ENCODE results near the gene RCHY1. TPM values are rescaled to one million over a fixed set of nuclear protein-coding genes. Genes with fewer than 3 reads are reported as not detected.
A peak's percentile ranks its signal among the peaks of the same experiment; 100 is the strongest.
"Not testable (repeated sequence)": the region's sequence is repeated elsewhere in the genome, so short reads cannot be mapped to it uniquely, and the experiment has no call there.

The RCHY1 gene
- total RNA-seq (10 to 100 TPM; 40.9 to 56.7 (median 49.2) TPM), polyA plus RNA-seq (26.1 TPM)
- long read RNA-seq, donor 1, full-length matches to known transcripts, result 61 of 76 reads
- long read RNA-seq, donor 1, partial matches to known transcripts, result 0 of 76 reads
- long read RNA-seq, donor 1, other reads (novel, unspliced or antisense), result 15 of 76 reads
- long read RNA-seq, donor 2, full-length matches to known transcripts, result 29 of 32 reads
- long read RNA-seq, donor 2, partial matches to known transcripts, result 0 of 32 reads
- long read RNA-seq, donor 2, other reads (novel, unspliced or antisense), result 3 of 32 reads
- long read RNA-seq, donor 3, full-length matches to known transcripts, result 233 of 295 reads
- long read RNA-seq, donor 3, partial matches to known transcripts, result 1 of 295 reads
- long read RNA-seq, donor 3, other reads (novel, unspliced or antisense), result 61 of 295 reads
- long read RNA-seq, donor 4, full-length matches to known transcripts, result 21 of 32 reads
- long read RNA-seq, donor 4, partial matches to known transcripts, result 0 of 32 reads
- long read RNA-seq, donor 4, other reads (novel, unspliced or antisense), result 11 of 32 reads

GRCh38 chr4:75514131-75514948 is at the start of gene RCHY1, which contains the start of gene THAP6:
TSS of gene RCHY1 (minus strand) at chr4:75514403. CDS start at chr4:75514286, 117 bp downstream.
TSS of gene THAP6 (plus strand) at chr4:75514473. CDS start at chr4:75515453, 980 bp downstream.
- intact Hi-C loops (cut with DNase I), result no loop called here
- under 1% methylated on average over 61 of the region's 61 CpGs for WGBS
- no peaks in the 10 kb centered on the region for H3K4me1 ChIP-seq (ENCODE audit: control insufficient read depth, insufficient read depth, low read length)
- H3K27ac ChIP-seq (ENCODE audit: low read length), result peak within 1 kb of the TSS; percentile 92
- peak; percentile 99 for ATAC-seq
- H3K27me3 ChIP-seq (ENCODE audit: control insufficient read depth, insufficient read depth), result no peaks in the 10 kb centered on the region
- peak within 1 kb of the TSS; percentile 86 for H3K4me3 ChIP-seq (ENCODE audit: low read length)
- H3K9me3 ChIP-seq (ENCODE audit: control insufficient read depth, low read length), result no peaks in the 10 kb centered on the region
- DNase-seq, result peak; percentile 96 to 98 (median 97)

- Histone ChIP-seq H3K4me1 (ENCODE audit: control insufficient read depth, insufficient read depth, low read length) (no peaks in the 10 kb centered on the region), H3K9me3 (ENCODE audit: control insufficient read depth, low read length) (no peaks in the 10 kb centered on the region), H3K27me3 (ENCODE audit: control insufficient read depth, insufficient read depth) (no peaks in the 10 kb centered on the region), H3K4me3 (ENCODE audit: low read length) (no peak overlapping the region), H3K27ac (ENCODE audit: low read length) (no peak overlapping the region)
- ATAC-seq (no peak), DNase-seq (no peak)
- intact Hi-C loops (cut with DNase I), result no loop called here
- WGBS, result 69% methylated on average over 8 of the region's 8 CpGs
Measured at GRCh38 chr4:75561789-75562188, 47.6 kb upstream of the RCHY1 start.

- DNase-seq (no peak), ATAC-seq (no peak)
- Histone ChIP-seq H3K4me1 (ENCODE audit: control insufficient read depth, insufficient read depth, low read length) (no peaks in the 10 kb centered on the region), H3K4me3 (ENCODE audit: low read length) (no peak overlapping the region), H3K27me3 (ENCODE audit: control insufficient read depth, insufficient read depth) (no peaks in the 10 kb centered on the region), H3K27ac (ENCODE audit: low read length) (no peak overlapping the region), H3K9me3 (ENCODE audit: control insufficient read depth, low read length) (no peaks in the 10 kb centered on the region)
- 83% methylated on average over 8 of the region's 8 CpGs for WGBS
- intact Hi-C loops (cut with DNase I), result no loop called here
Measured at GRCh38 chr4:75557696-75558095, 43.5 kb upstream of the RCHY1 start.

GRCh38 chr4:75555294-75556164 is 41.3 kb upstream of the RCHY1 start, which contains the start of gene ODAPH:
TSS of gene ODAPH (plus strand) at chr4:75556066. CDS start at chr4:75556083, 17 bp downstream.
- ATAC-seq, result no peak
- intact Hi-C loops (cut with DNase I), result no loop called here
- no peak within 1 kb of the TSS for H3K4me3 ChIP-seq (ENCODE audit: low read length)
- H3K4me1 ChIP-seq (ENCODE audit: control insufficient read depth, insufficient read depth, low read length), result no peaks in the 10 kb centered on the region
- no peaks in the 10 kb centered on the region for H3K27me3 ChIP-seq (ENCODE audit: control insufficient read depth, insufficient read depth)
- WGBS, result 70% methylated on average over 9 of the region's 9 CpGs
- no peak within 1 kb of the TSS for H3K27ac ChIP-seq (ENCODE audit: low read length)
- no peak for DNase-seq
- no peaks in the 10 kb centered on the region for H3K9me3 ChIP-seq (ENCODE audit: control insufficient read depth, low read length)

- no peak for DNase-seq
- intact Hi-C loops (cut with DNase I), result no loop called here
Measured at GRCh38 chr4:75552452-75552851, 38.2 kb upstream of the RCHY1 start.

GRCh38 chr4:75549019-75549418 is 34.8 kb upstream of the RCHY1 start:
- Histone ChIP-seq H3K4me3 (ENCODE audit: low read length) (no peak overlapping the region), H3K27me3 (ENCODE audit: control insufficient read depth, insufficient read depth) (no peaks in the 10 kb centered on the region), H3K4me1 (ENCODE audit: control insufficient read depth, insufficient read depth, low read length) (no peaks in the 10 kb centered on the region), H3K27ac (ENCODE audit: low read length) (no peak overlapping the region), H3K9me3 (ENCODE audit: control insufficient read depth, low read length) (no peaks in the 10 kb centered on the region)
- DNase-seq, result no peak
- no peak for ATAC-seq
- intact Hi-C loops (cut with DNase I), result no loop called here
- WGBS, result 91% methylated on average over 2 of the region's 2 CpGs

More at GRCh38 chr4:75552452-75552851, 38.2 kb upstream of the RCHY1 start:
- no peak overlapping the region for H3K4me3 ChIP-seq (ENCODE audit: low read length)
- no peak overlapping the region for H3K27ac ChIP-seq (ENCODE audit: low read length)
- H3K9me3 ChIP-seq (ENCODE audit: control insufficient read depth, low read length), result no peaks in the 10 kb centered on the region
- no peak for ATAC-seq
- no peaks in the 10 kb centered on the region for H3K4me1 ChIP-seq (ENCODE audit: control insufficient read depth, insufficient read depth, low read length)
- H3K27me3 ChIP-seq (ENCODE audit: control insufficient read depth, insufficient read depth), result no peaks in the 10 kb centered on the region

- no peak overlapping the region for H3K27ac ChIP-seq (ENCODE audit: low read length)
- no peaks in the 10 kb centered on the region for H3K4me1 ChIP-seq (ENCODE audit: control insufficient read depth, insufficient read depth, low read length)
- H3K9me3 ChIP-seq (ENCODE audit: control insufficient read depth, low read length), result no peaks in the 10 kb centered on the region
- no peaks in the 10 kb centered on the region for H3K27me3 ChIP-seq (ENCODE audit: control insufficient read depth, insufficient read depth)
- DNase-seq (peak; percentile 56 to 83 (median 74)), ATAC-seq (peak; percentile 38 to 51)
- intact Hi-C loops (cut with DNase I), result no loop called here
- no peak overlapping the region for H3K4me3 ChIP-seq (ENCODE audit: low read length)
- WGBS, result 66% methylated on average over 15 of the region's 15 CpGs
Measured at GRCh38 chr4:75547647-75548387, 33.6 kb upstream of the RCHY1 start.

- intact Hi-C loops (cut with DNase I), result no loop called here
- no peak for DNase-seq
Measured at GRCh38 chr4:75545526-75545925, 31.3 kb upstream of the RCHY1 start.

GRCh38 chr4:75544870-75545269 is 30.7 kb upstream of the RCHY1 start:
- 94% methylated on average over 3 of the region's 3 CpGs for WGBS
- H3K27ac ChIP-seq (ENCODE audit: low read length), result no peak overlapping the region

More at GRCh38 chr4:75545526-75545925, 31.3 kb upstream of the RCHY1 start:
- Histone ChIP-seq H3K27ac (ENCODE audit: low read length) (no peak overlapping the region), H3K27me3 (ENCODE audit: control insufficient read depth, insufficient read depth) (no peaks in the 10 kb centered on the region), H3K9me3 (ENCODE audit: control insufficient read depth, low read length) (no peaks in the 10 kb centered on the region), H3K4me1 (ENCODE audit: control insufficient read depth, insufficient read depth, low read length) (no peaks in the 10 kb centered on the region), H3K4me3 (ENCODE audit: low read length) (no peak overlapping the region)
- no peak for ATAC-seq
- 93% methylated on average over 5 of the region's 5 CpGs for WGBS

GRCh38 chr4:75544220-75544619 is 30.0 kb upstream of the RCHY1 start:
- WGBS, result 89% methylated on average over 8 of the region's 8 CpGs
- H3K9me3 ChIP-seq (ENCODE audit: control insufficient read depth, low read length); H3K4me1 ChIP-seq (ENCODE audit: control insufficient read depth, insufficient read depth, low read length); intact Hi-C loops (cut with DNase I); H3K4me3 ChIP-seq (ENCODE audit: low read length); H3K27ac ChIP-seq (ENCODE audit: low read length); ATAC-seq; DNase-seq; H3K27me3 ChIP-seq (ENCODE audit: control insufficient read depth, insufficient read depth): not testable (repeated sequence)

More at GRCh38 chr4:75544870-75545269, 30.7 kb upstream of the RCHY1 start:
- Histone ChIP-seq H3K4me3 (ENCODE audit: low read length) (no peak overlapping the region), H3K4me1 (ENCODE audit: control insufficient read depth, insufficient read depth, low read length) (no peaks in the 10 kb centered on the region), H3K9me3 (ENCODE audit: control insufficient read depth, low read length) (no peaks in the 10 kb centered on the region), H3K27me3 (ENCODE audit: control insufficient read depth, insufficient read depth) (no peaks in the 10 kb centered on the region)
- ATAC-seq (no peak), DNase-seq (no peak)
- intact Hi-C loops (cut with DNase I), result no loop called here

Measured in right cardiac atrium (tissue), 5 donors.